HepG2 (cell line): ENCODE measurements around the gene OLFM2. TPM values are rescaled to one million over a fixed set of nuclear protein-coding genes. Genes with fewer than 3 reads are reported as not detected.

Experiments
- ATAC-seq: fragments of 200-7000 bp; cut with Tn5 transposase; 3 replicates; pipeline ENCODE4 v1.9.1; 2020; ENCODE audit warnings: mild to moderate bottlenecking, moderate library complexity
- BruUV-seq: library from RNA; stranded (reverse); fragments of 400-500 nt; replicated peaks from 2 replicates; lab custom pipeline; 2021; lab: Mats Ljungman, UMichigan
- CTCF ChIA-PET: fragments of 300-600 bp; formaldehyde crosslinking; extraction: SDS; loops from one replicate; lab custom pipeline; 2021; ENCODE audit warnings: low total read pairs, inconsistent platforms, low intra/inter-chr PET ratio; lab: Yijun Ruan, JAX
- POLR2A ChIA-PET: fragments of 350-600 bp; sonication (Branson Sonifier 250); formaldehyde crosslinking; loops from one replicate; lab custom pipeline; 2020; ENCODE audit warnings: antibody characterized with exemption, inconsistent platforms; lab: Yijun Ruan, JAX
- DNase-seq: peaks from one replicate; pipeline ENCODE4 v3.0.0-alpha.2; 2015; ENCODE audit warnings: low spot score
- FAIRE-seq: peaks from 3 replicates; lab custom pipeline; 2011; peaks lifted over from hg19 to GRCh38; lab: Jason Lieb, UNC
- H2AFZ ChIP-seq: one replicate; pipeline ENCODE4 v1.6.1; 2011; ENCODE audit warnings: low read length, inconsistent platforms
- H3K27ac ChIP-seq: fragments of 300-600 bp; 3 replicates; pipeline ENCODE4 v1.8.0; 2011; ENCODE audit warnings: mixed run types, mild to moderate bottlenecking, mixed read lengths, low read length, inconsistent platforms; ENCODE audit not compliant: insufficient read depth; ENCODE audit errors: extremely low read length
- H3K27me3 ChIP-seq, 2 experiments: fragments of 200-600 bp in 1 of 2; 2 replicates in 1 of 2; 3 replicates in 1 of 2; pipeline versions ENCODE4 v1.6.0 to v1.8.0; 2011; ENCODE audit warnings: low read length in 2 of 2, mild to moderate bottlenecking in 2 of 2, moderate library complexity in 2 of 2, inconsistent platforms in 1 of 2; ENCODE audit not compliant: insufficient read depth in 2 of 2, control insufficient read depth in 1 of 2
- H3K36me3 ChIP-seq, 2 experiments: fragments of 200-600 bp in 1 of 2; replicated peaks in 1 of 2; 2 replicates in 1 of 2; 3 replicates in 1 of 2; pipeline versions ENCODE4 v1.5.1 to v1.8.0; 2011; ENCODE audit warnings: low read length in 2 of 2, inconsistent platforms in 1 of 2; ENCODE audit not compliant: insufficient read depth in 2 of 2, control insufficient read depth in 1 of 2
- H3K4me1 ChIP-seq: 2 replicates; pipeline ENCODE4 v1.5.1; 2012; ENCODE audit warnings: low read length, inconsistent platforms; ENCODE audit not compliant: insufficient read depth
- H3K4me2 ChIP-seq: 2 replicates; pipeline ENCODE4 v1.6.0; 2011; ENCODE audit warnings: low read depth, low read length, inconsistent platforms
- H3K4me3 ChIP-seq, 3 experiments: fragments of 200-600 bp in 1 of 3; sonication (generic), shearing (Covaris generic) in 1 of 3; replicated peaks in 1 of 3; 2 replicates each; pipeline ENCODE4 v1.5.1; 2011 to 2016; ENCODE audit warnings: low read length in 3 of 3, inconsistent platforms in 2 of 3, low read depth in 2 of 3, mild to moderate bottlenecking in 2 of 3, control low read depth in 1 of 3, mixed read lengths in 1 of 3; ENCODE audit not compliant: insufficient read depth in 1 of 3
- H3K79me2 ChIP-seq: one replicate; pipeline ENCODE4 v1.6.1; 2011; ENCODE audit warnings: low read length, inconsistent platforms; ENCODE audit not compliant: insufficient read depth
- H3K9ac ChIP-seq: 2 replicates; pipeline ENCODE4 v1.6.0; 2011; ENCODE audit warnings: mild to moderate bottlenecking, low read depth, low read length, inconsistent platforms; ENCODE audit not compliant: insufficient read depth
- H3K9me3 ChIP-seq: 2 replicates; pipeline ENCODE4 v1.5.1; 2012; ENCODE audit warnings: mild to moderate bottlenecking, low read length
- H4K20me1 ChIP-seq: 2 replicates; pipeline ENCODE4 v1.6.0; 2011; ENCODE audit warnings: inconsistent platforms, mild to moderate bottlenecking, low read length, moderate library complexity; ENCODE audit not compliant: insufficient read depth
- ATF2 ChIP-seq: sonication (generic); formaldehyde crosslinking; IDR thresholded peaks from 2 replicates; pipeline ENCODE4 v1.4.0; 2020; ENCODE audit warnings: missing genetic modification reagents
- ATF7-NPFF ChIP-seq: sonication (generic); formaldehyde crosslinking; IDR thresholded peaks from 2 replicates; pipeline ENCODE4 v1.8.1; 2023; ENCODE audit warnings: mild to moderate bottlenecking, low read depth, missing genetic modification reagents, moderate library complexity
- CAMTA2 ChIP-seq: sonication (generic); formaldehyde crosslinking; IDR thresholded peaks from 2 replicates; pipeline ENCODE4 v1.4.0; 2020; ENCODE audit warnings: mild to moderate bottlenecking, missing genetic modification reagents, borderline replicate concordance
- CEBPB ChIP-seq: IDR thresholded peaks from 2 replicates; pipeline ENCODE4 v1.6.1; 2011; ENCODE audit warnings: low read depth, low read length, improper control_type of control experiment, borderline replicate concordance
- DMAP1 ChIP-seq: IDR thresholded peaks from 2 replicates; pipeline ENCODE4 v1.6.1; 2016
- ETV5 ChIP-seq: IDR thresholded peaks from 2 replicates; pipeline ENCODE4 v1.6.1; 2018; ENCODE audit warnings: missing biosample characterization, missing genetic modification reagents, inconsistent platforms, borderline replicate concordance
- FOXC1 ChIP-seq: sonication (generic); formaldehyde crosslinking; IDR thresholded peaks from 2 replicates; pipeline ENCODE4 v1.8.0; 2022; ENCODE audit warnings: mild to moderate bottlenecking, missing genetic modification reagents, borderline replicate concordance
- NFE2L2 ChIP-seq: fragments of 150-350 bp; IDR thresholded peaks from 2 replicates; pipeline ENCODE4 v1.6.1; 2014; ENCODE audit warnings: low read length
- PPARG ChIP-seq: conservative IDR thresholded peaks from 2 replicates; pipeline ENCODE4 v1.6.1; 2016; ENCODE audit warnings: missing biosample characterization, missing genetic modification reagents
- RFX3 ChIP-seq: IDR thresholded peaks from 2 replicates; pipeline ENCODE4 v1.6.1; 2016; ENCODE audit warnings: missing biosample characterization, missing genetic modification reagents
- ZNF496 ChIP-seq: sonication (generic); formaldehyde crosslinking; IDR thresholded peaks from 2 replicates; pipeline ENCODE4 v1.8.1; 2023; ENCODE audit warnings: mild to moderate bottlenecking, moderate library complexity, missing genetic modification reagents; ENCODE audit not compliant: insufficient replicate concordance
- ZNF557 ChIP-seq: sonication (generic); formaldehyde crosslinking; IDR thresholded peaks from 2 replicates; pipeline ENCODE4 v1.4.0; 2020; ENCODE audit warnings: missing genetic modification reagents
- ZNF672 ChIP-seq: sonication (generic); formaldehyde crosslinking; IDR thresholded peaks from 2 replicates; pipeline ENCODE4 v1.8.1; 2022; ENCODE audit warnings: missing genetic modification reagents
- WGBS: methylation state at CpG from one replicate; pipeline ENCODE4 v1.1.6; 2017; ENCODE audit warnings: low lambda C conversion rate; 5-methylcytosine and 5-hydroxymethylcytosine counted together
- in situ Hi-C: cut with HindIII; loops from 2 replicates; pipeline ENCODE4 v1.10.0; 2017; ENCODE audit warnings: low pct_unique_long_range_greater_than_20kb; ENCODE audit not compliant: extremely low pct_ligation_motif_present
- intact Hi-C: fragments of 100-400 bp; cut with micrococcal nuclease; formaldehyde crosslinking; loops from one replicate; pipeline ENCODE4 v1.10.0; 2022; ENCODE audit not compliant: unreplicated experiment
- polyA plus RNA-seq, 8 experiments: library from polyadenylated mRNA; depleted of rRNA in 3 of 8; stranded (reverse) in 7 of 8; unstranded in 1 of 8; fragments of >200 nt; fragmentation: Illumina TruSeq in 4 of 8; extraction: Trizol in 4 of 8; gene quantifications; 2 replicates each; pipeline versions ENCODE4 v1.2.1 to v1.2.3, GENCODE V29; 2011 to 2016; ENCODE audit warnings: low read depth in 4 of 8, missing spikeins in 1 of 8, mixed read lengths in 1 of 8; ENCODE audit not compliant: insufficient read depth in 1 of 8
- total RNA-seq, 5 experiments: library from RNA; depleted of rRNA; stranded (reverse); fragments of >200 nt; fragmentation: Illumina TruSeq; extraction: Trizol; gene quantifications; 2 replicates each; pipeline ENCODE4 v1.2.3, GENCODE V29; 2016; ENCODE audit warnings: low read depth in 1 of 5
- TF ChIP-seq, protein P1 (sequence below): sonication (generic); formaldehyde crosslinking; IDR thresholded peaks from 2 replicates; pipeline ENCODE4 v1.4.0; 2020; ENCODE audit warnings: missing genetic modification reagents, borderline replicate concordance
- TF ChIP-seq, protein P2 (sequence below): IDR thresholded peaks from 2 replicates; pipeline ENCODE4 v1.6.1; 2018; ENCODE audit warnings: missing genetic modification reagents
- TF ChIP-seq, protein P3 (sequence below): IDR thresholded peaks from 2 replicates; pipeline ENCODE4 v1.6.1; 2016; ENCODE audit warnings: missing genetic modification reagents, missing compliant biosample characterization
- TF ChIP-seq, protein P4 (sequence below): sonication (generic); formaldehyde crosslinking; IDR thresholded peaks from 2 replicates; pipeline ENCODE4 v1.5.1; 2020; ENCODE audit warnings: mild to moderate bottlenecking, moderate library complexity, missing genetic modification reagents

The OLFM2 gene
- total and polyA plus RNA-seq, 2 of the 13 experiments (the other 11 are each of a cell fraction or from before 2014, with no cell fraction given), result 0.20 to 0.51 TPM

DNA sequence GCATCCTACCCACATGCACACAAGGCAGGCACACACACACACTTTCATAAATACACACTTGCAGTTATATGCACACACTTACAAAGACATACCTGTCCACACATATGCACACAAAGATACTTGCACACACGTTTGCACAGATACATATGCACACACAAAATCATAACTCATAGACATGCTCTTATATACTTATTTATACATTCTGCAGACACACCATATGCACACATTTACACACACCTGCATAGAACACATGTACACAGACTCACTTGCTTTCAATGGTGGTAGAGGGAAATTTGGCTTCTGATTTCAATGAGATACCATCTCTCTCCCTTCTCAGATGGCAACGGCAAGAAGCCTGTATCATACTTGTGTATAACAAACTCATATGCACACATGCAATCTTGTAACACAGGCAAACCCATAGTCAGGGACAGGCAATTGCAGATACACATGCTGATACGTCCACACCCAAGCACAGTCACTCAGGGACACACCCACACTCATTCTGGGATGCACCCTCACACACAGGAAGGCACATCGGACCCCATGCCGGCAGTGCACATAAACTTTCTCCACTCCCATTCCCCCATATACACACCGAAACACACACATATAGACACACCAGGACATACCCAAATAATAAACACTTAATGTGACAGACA is 24.7 kb downstream of the OLFM2 start (continued):
- TF ChIP-seq FOXC1 (CRISPR knock-in tag) (no peak), ATF7-NPFF (no peak), RFX3 (no peak), PPARG (CRISPR knock-in tag) (no peak)
- TF ChIP-seq, all 625 proteins: peak for 0

- H3K27me3 ChIP-seq, result peaks cover 0 to 32% of the 10 kb centered on the region in 2 experiments; a peak in 4 of 5 replicates
- H3K4me3 ChIP-seq, result no peak overlapping the region
- no peak overlapping the region for H3K4me2 ChIP-seq
- POLR2A ChIA-PET, result no interaction called here
- intact Hi-C loops, result no loop called here
- no peak overlapping the region for H2AFZ ChIP-seq
- H3K36me3 ChIP-seq, result no peaks in the 10 kb centered on the region
- ATAC-seq, result no peak
- DNase-seq, result no peak
- H3K9me3 ChIP-seq, result no peaks in the 10 kb centered on the region
- H3K79me2 ChIP-seq, result no peaks in the 10 kb centered on the region
- in situ Hi-C loops, result loop anchor here (5.0 kb wide), 1 partner anchor 63 kb away; no protein-coding TSS in a partner anchor
- H3K9ac ChIP-seq, result no peak overlapping the region
- 42% methylated on average over 1 of the region's 1 CpG for WGBS
- H3K27ac ChIP-seq, result no peak overlapping the region
- CTCF ChIA-PET, result no interaction called here
- FAIRE-seq, result no peak
- no peaks in the 10 kb centered on the region for H4K20me1 ChIP-seq
- H3K4me1 ChIP-seq, result peaks cover 4% of the 10 kb centered on the region; the same call in 1 of the 2 replicates
- no TSS peak for BruUV-seq
- no peak for TF ChIP-seq ZNF496 (CRISPR knock-in tag)
- TF ChIP-seq ATF2 (CRISPR knock-in tag), result no peak
- TF ChIP-seq ZNF557 (CRISPR knock-in tag), result no peak
- TF ChIP-seq ZNF672 (CRISPR knock-in tag), result no peak
- TF ChIP-seq, protein P1, sequence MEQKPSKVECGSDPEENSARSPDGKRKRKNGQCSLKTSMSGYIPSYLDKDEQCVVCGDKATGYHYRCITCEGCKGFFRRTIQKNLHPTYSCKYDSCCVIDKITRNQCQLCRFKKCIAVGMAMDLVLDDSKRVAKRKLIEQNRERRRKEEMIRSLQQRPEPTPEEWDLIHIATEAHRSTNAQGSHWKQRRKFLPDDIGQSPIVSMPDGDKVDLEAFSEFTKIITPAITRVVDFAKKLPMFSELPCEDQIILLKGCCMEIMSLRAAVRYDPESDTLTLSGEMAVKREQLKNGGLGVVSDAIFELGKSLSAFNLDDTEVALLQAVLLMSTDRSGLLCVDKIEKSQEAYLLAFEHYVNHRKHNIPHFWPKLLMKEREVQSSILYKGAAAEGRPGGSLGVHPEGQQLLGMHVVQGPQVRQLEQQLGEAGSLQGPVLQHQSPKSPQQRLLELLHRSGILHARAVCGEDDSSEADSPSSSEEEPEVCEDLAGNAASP (CRISPR knock-in tag), result no peak
- TF ChIP-seq, protein P2, sequence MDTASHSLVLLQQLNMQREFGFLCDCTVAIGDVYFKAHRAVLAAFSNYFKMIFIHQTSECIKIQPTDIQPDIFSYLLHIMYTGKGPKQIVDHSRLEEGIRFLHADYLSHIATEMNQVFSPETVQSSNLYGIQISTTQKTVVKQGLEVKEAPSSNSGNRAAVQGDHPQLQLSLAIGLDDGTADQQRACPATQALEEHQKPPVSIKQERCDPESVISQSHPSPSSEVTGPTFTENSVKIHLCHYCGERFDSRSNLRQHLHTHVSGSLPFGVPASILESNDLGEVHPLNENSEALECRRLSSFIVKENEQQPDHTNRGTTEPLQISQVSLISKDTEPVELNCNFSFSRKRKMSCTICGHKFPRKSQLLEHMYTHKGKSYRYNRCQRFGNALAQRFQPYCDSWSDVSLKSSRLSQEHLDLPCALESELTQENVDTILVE (CRISPR knock-in tag), result no peak
- no peak for TF ChIP-seq ETV5 (CRISPR knock-in tag)
- no peak for TF ChIP-seq NFE2L2
- no peak for TF ChIP-seq DMAP1 (CRISPR knock-in tag)
- TF ChIP-seq, protein P3, sequence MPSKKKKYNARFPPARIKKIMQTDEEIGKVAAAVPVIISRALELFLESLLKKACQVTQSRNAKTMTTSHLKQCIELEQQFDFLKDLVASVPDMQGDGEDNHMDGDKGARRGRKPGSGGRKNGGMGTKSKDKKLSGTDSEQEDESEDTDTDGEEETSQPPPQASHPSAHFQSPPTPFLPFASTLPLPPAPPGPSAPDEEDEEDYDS (CRISPR knock-in tag), result no peak
- TF ChIP-seq CAMTA2 (CRISPR knock-in tag), result no peak
- no peak for TF ChIP-seq CEBPB
- TF ChIP-seq, protein P4, sequence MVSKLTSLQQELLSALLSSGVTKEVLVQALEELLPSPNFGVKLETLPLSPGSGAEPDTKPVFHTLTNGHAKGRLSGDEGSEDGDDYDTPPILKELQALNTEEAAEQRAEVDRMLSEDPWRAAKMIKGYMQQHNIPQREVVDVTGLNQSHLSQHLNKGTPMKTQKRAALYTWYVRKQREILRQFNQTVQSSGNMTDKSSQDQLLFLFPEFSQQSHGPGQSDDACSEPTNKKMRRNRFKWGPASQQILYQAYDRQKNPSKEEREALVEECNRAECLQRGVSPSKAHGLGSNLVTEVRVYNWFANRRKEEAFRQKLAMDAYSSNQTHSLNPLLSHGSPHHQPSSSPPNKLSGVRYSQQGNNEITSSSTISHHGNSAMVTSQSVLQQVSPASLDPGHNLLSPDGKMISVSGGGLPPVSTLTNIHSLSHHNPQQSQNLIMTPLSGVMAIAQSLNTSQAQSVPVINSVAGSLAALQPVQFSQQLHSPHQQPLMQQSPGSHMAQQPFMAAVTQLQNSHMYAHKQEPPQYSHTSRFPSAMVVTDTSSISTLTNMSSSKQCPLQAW (CRISPR knock-in tag), result no peak
These were observed 25.7 kb downstream of the OLFM2 start for GRCh38 chr19:9910625-9911024.
